ENCODE results near the gene MMAA. TPM values are rescaled to one million over a fixed set of nuclear protein-coding genes. Genes with fewer than 3 reads are reported as not detected.
"Not testable (repeated sequence)": the region's sequence is repeated elsewhere in the genome, so short reads cannot be mapped to it uniquely, and the experiment has no call there.

MMAA gene
- total RNA-seq, 4 donors from 2014 or later = 2.8 to 5.0 (median 3.8) TPM

- peaks cover 0 to 12% of the 10 kb centered on the region in 2 donors for H3K36me3 ChIP-seq
- no peak for ATAC-seq
- whole genome bisulfite sequencing, 2 donors (ENCODE audit: low coverage in 1 of 2) = 93 to 96% methylated on average over 4 to 6 of the region's 6 CpGs
- TF ChIP-seq POLR2A (IDR thresholded peaks at IDR 0.05) (no peak), POLR2AphosphoS5 (IDR thresholded peaks at IDR 0.05) (no peak), EP300 (IDR thresholded peaks at IDR 0.05) (no peak)
- TF ChIP-seq, protein P1, sequence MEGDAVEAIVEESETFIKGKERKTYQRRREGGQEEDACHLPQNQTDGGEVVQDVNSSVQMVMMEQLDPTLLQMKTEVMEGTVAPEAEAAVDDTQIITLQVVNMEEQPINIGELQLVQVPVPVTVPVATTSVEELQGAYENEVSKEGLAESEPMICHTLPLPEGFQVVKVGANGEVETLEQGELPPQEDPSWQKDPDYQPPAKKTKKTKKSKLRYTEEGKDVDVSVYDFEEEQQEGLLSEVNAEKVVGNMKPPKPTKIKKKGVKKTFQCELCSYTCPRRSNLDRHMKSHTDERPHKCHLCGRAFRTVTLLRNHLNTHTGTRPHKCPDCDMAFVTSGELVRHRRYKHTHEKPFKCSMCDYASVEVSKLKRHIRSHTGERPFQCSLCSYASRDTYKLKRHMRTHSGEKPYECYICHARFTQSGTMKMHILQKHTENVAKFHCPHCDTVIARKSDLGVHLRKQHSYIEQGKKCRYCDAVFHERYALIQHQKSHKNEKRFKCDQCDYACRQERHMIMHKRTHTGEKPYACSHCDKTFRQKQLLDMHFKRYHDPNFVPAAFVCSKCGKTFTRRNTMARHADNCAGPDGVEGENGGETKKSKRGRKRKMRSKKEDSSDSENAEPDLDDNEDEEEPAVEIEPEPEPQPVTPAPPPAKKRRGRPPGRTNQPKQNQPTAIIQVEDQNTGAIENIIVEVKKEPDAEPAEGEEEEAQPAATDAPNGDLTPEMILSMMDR (IDR thresholded peaks at IDR 0.05) = no peak
- H3K4me3 ChIP-seq = no peak overlapping the region
- no peaks in the 10 kb centered on the region for H3K9me3 ChIP-seq
- no peak overlapping the region for H3K27ac ChIP-seq
- peaks cover 0 to 6% (median 0%) of the 10 kb centered on the region in 3 donors for H3K4me1 ChIP-seq
- H3K27me3 ChIP-seq = no peaks in the 10 kb centered on the region
These were observed 20.1 kb downstream of the MMAA start for GRCh38 chr4:145639186-145639698.

DNA sequence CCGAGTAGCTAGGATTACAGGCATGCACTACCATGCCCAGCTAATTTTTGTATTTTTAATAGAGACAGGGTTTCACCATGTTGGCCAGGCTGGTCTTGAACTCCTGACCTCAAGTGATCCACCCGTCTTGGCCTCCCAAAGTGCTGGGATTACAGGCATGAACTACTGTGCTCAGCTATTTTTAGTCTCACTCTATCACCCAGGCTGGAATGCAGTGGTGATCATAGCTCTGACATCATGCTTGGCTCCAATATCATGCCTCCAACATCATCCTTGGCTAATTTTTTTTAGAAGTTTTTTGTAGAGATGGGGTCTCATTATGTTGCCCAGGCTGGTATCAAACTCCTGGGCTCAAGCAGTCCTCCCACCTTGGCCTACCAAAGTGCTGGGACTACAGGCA, 21.1 kb downstream of the MMAA start:
- peak; percentile 41 for ATAC-seq
- 40 to 43% methylated on average over 1 to 2 of the region's 2 CpGs for WGBS, 2 donors (ENCODE audit: low coverage in 1 of 2)
- H3K27ac ChIP-seq = not testable (repeated sequence)

DNA sequence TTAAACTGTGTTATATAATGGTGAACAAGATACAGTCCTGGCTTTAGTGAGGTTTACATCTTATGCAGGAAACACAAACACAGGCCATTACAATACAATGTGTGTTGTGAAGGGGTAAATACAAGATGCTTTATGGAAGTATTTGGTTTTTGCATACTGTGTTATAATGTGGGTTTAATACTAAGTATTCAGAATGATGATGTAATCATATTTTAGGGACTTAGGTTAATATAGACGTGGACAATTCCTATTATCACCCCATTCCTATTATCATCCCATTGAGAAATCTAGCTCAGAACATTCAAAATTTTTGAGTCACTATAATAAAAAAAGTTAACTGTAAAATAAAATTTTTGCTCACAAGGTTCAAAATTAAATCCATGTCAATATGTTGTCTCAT, 24.1 kb downstream of the MMAA start:
- no peak overlapping the region for H3K27ac ChIP-seq
- TF ChIP-seq, protein P1 (IDR thresholded peaks at IDR 0.05) = no peak
- TF ChIP-seq EP300 (IDR thresholded peaks at IDR 0.05) = no peak
- no peak for TF ChIP-seq POLR2AphosphoS5 (IDR thresholded peaks at IDR 0.05)
- TF ChIP-seq POLR2A (IDR thresholded peaks at IDR 0.05) = no peak
- no peak overlapping the region for H3K4me3 ChIP-seq
- H3K9me3 ChIP-seq = no peaks in the 10 kb centered on the region
- peaks cover 0 to 31% of the 10 kb centered on the region in 2 donors for H3K36me3 ChIP-seq
- no peaks in the 10 kb centered on the region for H3K27me3 ChIP-seq
- H3K4me1 ChIP-seq = peaks cover 0 to 6% (median 0%) of the 10 kb centered on the region in 3 donors
- WGBS, 2 donors (ENCODE audit: low coverage in 1 of 2) = 83 to 90% methylated on average over 1 of the region's 1 CpG
- no peak for ATAC-seq

More for the DNA sequence above, 21.1 kb downstream of the MMAA start:
- H3K27me3 ChIP-seq, H3K4me3 ChIP-seq, H3K4me1 ChIP-seq, H3K9me3 ChIP-seq: not testable (repeated sequence)
- peak; percentile 24 for TF ChIP-seq POLR2AphosphoS5 (IDR thresholded peaks at IDR 0.05)
- H3K36me3 ChIP-seq = peaks cover 0 to 10% of the 10 kb centered on the region in 2 donors

DNA sequence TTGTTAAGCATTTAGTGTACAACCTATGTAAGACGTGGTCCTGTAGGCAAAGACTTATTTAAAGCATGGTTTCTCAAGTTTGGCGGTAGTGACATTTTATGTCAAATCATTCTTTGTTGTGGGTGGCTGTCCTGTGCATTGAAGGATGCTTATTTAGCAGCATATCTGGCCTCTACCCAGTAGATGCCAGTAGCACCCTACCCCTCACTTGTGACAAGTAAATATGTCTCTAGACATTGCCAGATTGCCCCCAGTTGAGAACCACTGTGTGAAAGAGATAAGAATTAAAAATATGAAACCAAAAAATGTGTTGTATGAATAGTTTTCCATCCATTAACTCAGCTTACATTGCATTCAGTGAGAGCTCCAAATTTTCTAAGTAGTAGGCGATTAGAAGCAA, 25.5 kb downstream of the MMAA start:
- 93 to 95% methylated on average over 3 of the region's 3 CpGs for WGBS, 2 donors (ENCODE audit: low coverage in 1 of 2)
- no peak for ATAC-seq
- no peaks in the 10 kb centered on the region for H3K9me3 ChIP-seq
- no peak overlapping the region for H3K27ac ChIP-seq
- H3K36me3 ChIP-seq = peaks cover 0 to 31% of the 10 kb centered on the region in 2 donors
- peaks cover 0 to 6% (median 0%) of the 10 kb centered on the region in 3 donors for H3K4me1 ChIP-seq
- H3K27me3 ChIP-seq = no peaks in the 10 kb centered on the region
- no peak overlapping the region for H3K4me3 ChIP-seq
- TF ChIP-seq POLR2A (IDR thresholded peaks at IDR 0.05) (no peak), EP300 (IDR thresholded peaks at IDR 0.05) (no peak), POLR2AphosphoS5 (IDR thresholded peaks at IDR 0.05) (no peak)
- TF ChIP-seq, protein P1 (IDR thresholded peaks at IDR 0.05) = no peak

- ATAC-seq = no peak
- 100% methylated on average over 1 of the region's 1 CpG for WGBS, 2 donors (ENCODE audit: low coverage in 1 of 2)
- TF ChIP-seq, protein P1 (IDR thresholded peaks at IDR 0.05) = no peak
- TF ChIP-seq POLR2A (IDR thresholded peaks at IDR 0.05) (no peak), EP300 (IDR thresholded peaks at IDR 0.05) (no peak)
- no peak overlapping the region for H3K4me3 ChIP-seq
- no peaks in the 10 kb centered on the region for H3K27me3 ChIP-seq
- H3K9me3 ChIP-seq = no peaks in the 10 kb centered on the region
- no peaks in the 10 kb centered on the region for H3K4me1 ChIP-seq
- no peak overlapping the region for H3K27ac ChIP-seq
- H3K36me3 ChIP-seq = peaks cover 0 to 64% of the 10 kb centered on the region in 2 donors
These were observed 37.0 kb downstream of the MMAA start for GRCh38 chr4:145656156-145656555.

All from gastroesophageal sphincter (tissue), 4 donors.